WTC11 (cell line): Measurements from ENCODE around the gene ARMH1. TPM values are rescaled to one million over a fixed set of nuclear protein-coding genes. Genes with fewer than 3 reads are reported as not detected.

Experiments
- ATAC-seq: fragments of 200-7000 bp; cut with Tn5 transposase; 2 replicates; pipeline ENCODE4 v1.10.0; 2021; ENCODE audit warnings: mild to moderate bottlenecking, moderate library complexity
- CTCF ChIA-PET: fragments of 300-600 bp; sonication (Branson Sonifier 250); formaldehyde crosslinking; loops from one replicate; lab custom pipeline; 2021; ENCODE audit warnings: antibody characterized with exemption; lab: Charles Lee
- POLR2A ChIA-PET: fragments of 350-600 bp; sonication (Branson Sonifier 250); formaldehyde crosslinking; loops from one replicate; lab custom pipeline; 2021; ENCODE audit warnings: antibody characterized with exemption; lab: Charles Lee
- DNase-seq: peaks from one replicate; pipeline ENCODE4 v3.0.0; 2021; ENCODE audit warnings: low spot score
- H3K27ac Mint-ChIP-seq: 2 replicates; pipeline ENCODE4 v1.8.0; 2021; ENCODE audit warnings: mixed read lengths
- H3K27me3 Mint-ChIP-seq: 2 replicates; pipeline ENCODE4 v1.8.0; 2021; ENCODE audit warnings: low read depth, mild to moderate bottlenecking, moderate library complexity, mixed read lengths
- H3K36me3 Mint-ChIP-seq: 2 replicates; pipeline ENCODE4 v1.8.0; 2021; ENCODE audit warnings: mixed read lengths
- H3K4me1 Mint-ChIP-seq: 2 replicates; pipeline ENCODE4 v1.8.0; 2022; ENCODE audit warnings: mixed read lengths
- H3K4me3 Mint-ChIP-seq: 2 replicates; pipeline ENCODE4 v1.8.0; 2021; ENCODE audit warnings: mild to moderate bottlenecking, moderate library complexity, mixed read lengths
- H3K9me3 Mint-ChIP-seq: 2 replicates; pipeline ENCODE4 v1.8.0; 2021; ENCODE audit warnings: mixed read lengths
- ARID4B ChIP-seq: sonication (generic); formaldehyde crosslinking; IDR thresholded peaks from 2 replicates; pipeline ENCODE4 v1.8.0; 2023; ENCODE audit warnings: missing genetic modification reagents, mild to moderate bottlenecking, borderline replicate concordance
- CBFB ChIP-seq: sonication (generic); formaldehyde crosslinking; IDR thresholded peaks from 2 replicates; pipeline ENCODE4 v1.8.1; 2022; ENCODE audit warnings: mild to moderate bottlenecking, low read depth, missing genetic modification reagents
- CREM ChIP-seq: sonication (generic); formaldehyde crosslinking; IDR thresholded peaks from 2 replicates; pipeline ENCODE4 v1.8.1; 2022; ENCODE audit warnings: mild to moderate bottlenecking, missing genetic modification reagents, moderate library complexity
- ELF4 ChIP-seq: sonication (generic); formaldehyde crosslinking; IDR thresholded peaks from 2 replicates; pipeline ENCODE4 v1.8.1; 2022; ENCODE audit warnings: low read depth, mild to moderate bottlenecking, moderate library complexity, missing genetic modification reagents
- ERG ChIP-seq: fragments of 250-450 bp; sonication (Bioruptor Pico); IDR thresholded peaks from 2 replicates; pipeline ENCODE4 v1.8.0; 2021; ENCODE audit warnings: mild to moderate bottlenecking
- ESRRA ChIP-seq: sonication (generic); formaldehyde crosslinking; IDR thresholded peaks from 2 replicates; pipeline ENCODE4 v1.8.1; 2022; ENCODE audit warnings: mild to moderate bottlenecking, missing genetic modification reagents, borderline replicate concordance
- GABPB1 ChIP-seq: sonication (generic); formaldehyde crosslinking; IDR thresholded peaks from 2 replicates; pipeline ENCODE4 v1.8.1; 2023; ENCODE audit warnings: mild to moderate bottlenecking, missing genetic modification reagents
- IRF2 ChIP-seq: sonication (generic); formaldehyde crosslinking; IDR thresholded peaks from 2 replicates; pipeline ENCODE4 v1.8.0; 2022; ENCODE audit warnings: low read depth, missing genetic modification reagents, borderline replicate concordance
- NFATC4 ChIP-seq: fragments of 250-450 bp; sonication (Bioruptor Pico); IDR thresholded peaks from 2 replicates; pipeline ENCODE4 v1.9.0; 2021; ENCODE audit warnings: mild to moderate bottlenecking
- NR3C1 ChIP-seq: sonication (generic); formaldehyde crosslinking; conservative IDR thresholded peaks from 2 replicates; pipeline ENCODE4 v1.8.1; 2023; ENCODE audit warnings: low read depth, mild to moderate bottlenecking, missing genetic modification reagents
- PREB ChIP-seq: sonication (generic); formaldehyde crosslinking; IDR thresholded peaks from 2 replicates; pipeline ENCODE4 v1.8.1; 2022; ENCODE audit warnings: mild to moderate bottlenecking, missing genetic modification reagents, moderate library complexity, borderline replicate concordance
- RELA ChIP-seq: sonication (generic); formaldehyde crosslinking; IDR thresholded peaks from 2 replicates; pipeline ENCODE4 v1.8.1; 2022; ENCODE audit warnings: missing genetic modification reagents, mild to moderate bottlenecking, borderline replicate concordance
- STAT6 ChIP-seq: sonication (generic); formaldehyde crosslinking; conservative IDR thresholded peaks from 2 replicates; pipeline ENCODE4 v1.8.1; 2023; ENCODE audit warnings: mild to moderate bottlenecking, low read depth, missing genetic modification reagents, moderate library complexity
- ZBTB21 ChIP-seq: sonication (generic); formaldehyde crosslinking; IDR thresholded peaks from 2 replicates; pipeline ENCODE4 v1.8.1; 2023; ENCODE audit warnings: mild to moderate bottlenecking, missing genetic modification reagents, borderline replicate concordance
- ZNF121 ChIP-seq: sonication (generic); formaldehyde crosslinking; IDR thresholded peaks from 2 replicates; pipeline ENCODE4 v1.8.0; 2023; ENCODE audit warnings: missing genetic modification reagents
- ZNF396 ChIP-seq: fragments of 250-450 bp; sonication (Bioruptor Pico); IDR thresholded peaks from 2 replicates; pipeline ENCODE4 v1.8.0; 2021; ENCODE audit warnings: mild to moderate bottlenecking, moderate library complexity, borderline replicate concordance
- total RNA-seq: library from RNA; stranded (reverse); gene quantifications from 3 replicates; pipeline ENCODE4 v1.2.3, GENCODE V29; 2021

ARMH1 gene
- total RNA-seq, 1 experiment from 2014 or later, result 0.74 TPM

- no peaks in the 10 kb centered on the region for H3K27me3 Mint-ChIP-seq
- H3K4me3 Mint-ChIP-seq, result no peak overlapping the region
- H3K4me1 Mint-ChIP-seq, result peaks cover 26% of the 10 kb centered on the region
- H3K9me3 Mint-ChIP-seq, result no peaks in the 10 kb centered on the region
- ATAC-seq (no peak), DNase-seq (no peak)
- no peak overlapping the region for H3K27ac Mint-ChIP-seq
- CTCF ChIA-PET, result no interaction called here
- H3K36me3 Mint-ChIP-seq, result 0 out of 2 replicates have a peak, but pooled peaks cover 5% of the 10 kb centered on the region
- POLR2A ChIA-PET, result no interaction called here
- TF ChIP-seq PREB (no peak), ESRRA (no peak), CBFB (CRISPR knock-in tag) (no peak), NR3C1 (no peak), ERG (CRISPR knock-in tag) (no peak), ARID4B (CRISPR knock-in tag) (no peak), NFATC4 (CRISPR knock-in tag) (no peak), ZNF396 (CRISPR knock-in tag) (no peak), RELA (CRISPR knock-in tag) (no peak), IRF2 (no peak), CREM (CRISPR knock-in tag) (no peak), ZBTB21 (CRISPR knock-in tag) (no peak), STAT6 (no peak), ELF4 (no peak)
Observed at GRCh38 chr1:44679468-44679867, 5.0 kb downstream of the ARMH1 start.

- H3K4me1 Mint-ChIP-seq, result peaks cover 30% of the 10 kb centered on the region
- no peaks in the 10 kb centered on the region for H3K9me3 Mint-ChIP-seq
- DNase-seq, result peak; percentile 28
- peak overlapping the region; percentile 96 for H3K27ac Mint-ChIP-seq
- ATAC-seq, result peak; percentile 90
- TF ChIP-seq GABPB1 (CRISPR knock-in tag), result peak; percentile 77
- TF ChIP-seq ZNF396 (CRISPR knock-in tag), result no peak
- no peak for TF ChIP-seq ELF4
- TF ChIP-seq ZNF121 (CRISPR knock-in tag), result peak; percentile 90; the same call in 1 of the 2 replicates
- TF ChIP-seq, all 79 proteins: peak for 2
- H3K36me3 Mint-ChIP-seq, result 0 out of 2 replicates have a peak, but pooled peaks cover 5% of the 10 kb centered on the region
- H3K27me3 Mint-ChIP-seq, result no peaks in the 10 kb centered on the region
- peak overlapping the region; percentile 3; the same call in 1 of the 2 replicates for H3K4me3 Mint-ChIP-seq
- ChIA-PET POLR2A (no interaction called here), CTCF (interaction anchor here (0.6 to 3.1 kb wide), 4 partner anchors 8 to 32 kb away, joined by 3 to 10 read pairs (median 4); partner anchors contain the start of genes ARMH1 and TMEM53)
Observed at GRCh38 chr1:44681905-44682882, 7.7 kb downstream of the ARMH1 start.
